WTC11 (cell line): ENCODE measurements around the gene CCR5. TPM values are rescaled to one million over a fixed set of nuclear protein-coding genes. Genes with fewer than 3 reads are reported as not detected.

Experiments used
- ATAC-seq: fragments of 200-7000 bp; cut with Tn5 transposase; 2 replicates; pipeline ENCODE4 v1.10.0; 2021; ENCODE audit warnings: mild to moderate bottlenecking, moderate library complexity
- CTCF ChIA-PET: fragments of 300-600 bp; sonication (Branson Sonifier 250); formaldehyde crosslinking; loops from one replicate; lab custom pipeline; 2021; ENCODE audit warnings: antibody characterized with exemption; lab: Charles Lee
- POLR2A ChIA-PET: fragments of 350-600 bp; sonication (Branson Sonifier 250); formaldehyde crosslinking; loops from one replicate; lab custom pipeline; 2021; ENCODE audit warnings: antibody characterized with exemption; lab: Charles Lee
- DNase-seq: peaks from one replicate; pipeline ENCODE4 v3.0.0; 2021; ENCODE audit warnings: low spot score
- H3K27ac Mint-ChIP-seq: 2 replicates; pipeline ENCODE4 v1.8.0; 2021; ENCODE audit warnings: mixed read lengths
- H3K27me3 Mint-ChIP-seq: 2 replicates; pipeline ENCODE4 v1.8.0; 2021; ENCODE audit warnings: low read depth, mild to moderate bottlenecking, moderate library complexity, mixed read lengths
- H3K36me3 Mint-ChIP-seq: 2 replicates; pipeline ENCODE4 v1.8.0; 2021; ENCODE audit warnings: mixed read lengths
- H3K4me1 Mint-ChIP-seq: 2 replicates; pipeline ENCODE4 v1.8.0; 2022; ENCODE audit warnings: mixed read lengths
- H3K4me3 Mint-ChIP-seq: 2 replicates; pipeline ENCODE4 v1.8.0; 2021; ENCODE audit warnings: mild to moderate bottlenecking, moderate library complexity, mixed read lengths
- H3K9me3 Mint-ChIP-seq: 2 replicates; pipeline ENCODE4 v1.8.0; 2021; ENCODE audit warnings: mixed read lengths
- ATF1 ChIP-seq: sonication (generic); formaldehyde crosslinking; IDR thresholded peaks from 2 replicates; pipeline ENCODE4 v1.8.1; 2023; ENCODE audit warnings: mild to moderate bottlenecking, moderate library complexity, missing genetic modification reagents
- CREB1 ChIP-seq: sonication (generic); formaldehyde crosslinking; IDR thresholded peaks from 2 replicates; pipeline ENCODE4 v1.8.0; 2023; ENCODE audit warnings: mild to moderate bottlenecking, missing genetic modification reagents
- CREM ChIP-seq: sonication (generic); formaldehyde crosslinking; IDR thresholded peaks from 2 replicates; pipeline ENCODE4 v1.8.1; 2022; ENCODE audit warnings: mild to moderate bottlenecking, missing genetic modification reagents, moderate library complexity
- ESRRA ChIP-seq: sonication (generic); formaldehyde crosslinking; IDR thresholded peaks from 2 replicates; pipeline ENCODE4 v1.8.1; 2022; ENCODE audit warnings: mild to moderate bottlenecking, missing genetic modification reagents, borderline replicate concordance
- ETV6 ChIP-seq: sonication (generic); formaldehyde crosslinking; IDR thresholded peaks from 2 replicates; pipeline ENCODE4 v1.8.1; 2022; ENCODE audit warnings: mild to moderate bottlenecking, missing genetic modification reagents
- FOXK1 ChIP-seq: sonication (generic); formaldehyde crosslinking; IDR thresholded peaks from 2 replicates; pipeline ENCODE4 v1.8.0; 2022; ENCODE audit warnings: mild to moderate bottlenecking, moderate library complexity, missing genetic modification reagents
- HMGA2 ChIP-seq: fragments of 250-450 bp; sonication (Bioruptor Pico); IDR thresholded peaks from 2 replicates; pipeline ENCODE4 v1.4.0; 2021; ENCODE audit warnings: mild to moderate bottlenecking, moderate library complexity
- JAZF1 ChIP-seq: fragments of 250-450 bp; sonication (Bioruptor Pico); IDR thresholded peaks from 2 replicates; pipeline ENCODE4 v1.9.0; 2021; ENCODE audit warnings: moderate library complexity, mild to moderate bottlenecking, inconsistent platforms
- NR1H2 ChIP-seq: sonication (generic); formaldehyde crosslinking; IDR thresholded peaks from 2 replicates; pipeline ENCODE4 v1.9.0; 2021; ENCODE audit warnings: mild to moderate bottlenecking, moderate library complexity, missing genetic modification reagents
- NR2C2 ChIP-seq: sonication (generic); formaldehyde crosslinking; IDR thresholded peaks from 2 replicates; pipeline ENCODE4 v1.8.0; 2022; ENCODE audit warnings: mild to moderate bottlenecking, missing genetic modification reagents
- OVOL2 ChIP-seq: fragments of 250-450 bp; sonication (Bioruptor Pico); IDR thresholded peaks from 2 replicates; pipeline ENCODE4 v1.9.0; 2021; ENCODE audit warnings: mild to moderate bottlenecking, borderline replicate concordance
- PRRX2 ChIP-seq: fragments of 250-450 bp; sonication (Bioruptor Pico); IDR thresholded peaks from 2 replicates; pipeline ENCODE4 v1.8.0; 2021; ENCODE audit warnings: mild to moderate bottlenecking
- RELA ChIP-seq: sonication (generic); formaldehyde crosslinking; IDR thresholded peaks from 2 replicates; pipeline ENCODE4 v1.8.1; 2022; ENCODE audit warnings: missing genetic modification reagents, mild to moderate bottlenecking, borderline replicate concordance
- SP1 ChIP-seq: sonication (generic); formaldehyde crosslinking; conservative IDR thresholded peaks from 2 replicates; pipeline ENCODE4 v1.8.1; 2022; ENCODE audit warnings: missing genetic modification reagents
- total RNA-seq: library from RNA; stranded (reverse); gene quantifications from 3 replicates; pipeline ENCODE4 v1.2.3, GENCODE V29; 2021
- TF ChIP-seq, protein P1 (sequence below): fragments of 200-600 bp; IDR thresholded peaks from 2 replicates; pipeline ENCODE4 v1.8.0; 2022; ENCODE audit warnings: antibody characterized with exemption
- TF ChIP-seq, protein P2 (sequence below): sonication (generic); formaldehyde crosslinking; IDR thresholded peaks from 2 replicates; pipeline ENCODE4 v1.8.0; 2022; ENCODE audit warnings: missing genetic modification reagents
- TF ChIP-seq, protein P3 (sequence below): fragments of 250-450 bp; sonication (Bioruptor Pico); IDR thresholded peaks from 2 replicates; pipeline ENCODE4 v1.8.0; 2021; ENCODE audit warnings: mild to moderate bottlenecking

The CCR5 gene
- total RNA-seq, 1 experiment from 2014 or later, result not detected

DNA sequence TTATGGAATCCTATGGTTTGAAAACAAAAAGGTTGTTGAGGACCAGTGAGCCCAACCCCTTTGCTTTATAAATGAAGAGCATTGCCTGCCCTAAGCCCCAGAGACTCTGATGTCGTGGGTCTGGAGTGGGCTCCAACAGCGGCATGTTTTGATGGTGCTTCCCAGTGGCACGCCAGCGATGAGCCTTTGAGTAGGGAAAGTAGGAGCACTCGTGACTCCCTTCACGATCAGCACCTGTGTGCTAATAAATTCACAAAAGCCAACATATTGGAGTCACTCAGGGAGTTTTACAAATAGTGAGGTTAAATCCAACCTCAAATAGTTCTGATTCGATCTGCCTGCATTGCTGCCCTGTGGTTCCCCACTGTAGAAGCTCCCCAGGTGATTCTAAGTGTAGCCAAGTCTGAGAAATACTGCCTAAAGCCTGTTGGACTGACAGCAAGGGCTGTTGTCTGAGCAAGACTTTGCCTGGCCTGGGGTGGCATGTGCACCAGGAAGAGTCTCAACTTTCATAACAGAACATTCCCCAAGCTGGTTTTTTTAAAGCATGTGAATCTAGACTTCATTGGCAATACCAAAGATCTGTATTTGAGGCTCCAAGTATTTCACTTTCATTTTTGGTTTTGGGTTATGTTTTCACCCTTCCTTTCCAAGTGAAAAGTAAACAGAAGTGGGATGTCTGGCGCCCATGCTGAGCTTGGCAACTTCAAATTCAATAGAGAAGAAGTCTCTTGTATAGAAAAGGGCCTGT lies 9.9 kb downstream of the CCR5 start:
- DNase-seq (no peak), ATAC-seq (no peak; the same call in 1 of the 2 replicates)
- H3K36me3 Mint-ChIP-seq, result no peaks in the 10 kb centered on the region
- no peaks in the 10 kb centered on the region for H3K27me3 Mint-ChIP-seq
- POLR2A ChIA-PET, result no interaction called here
- H3K9me3 Mint-ChIP-seq, result no peaks in the 10 kb centered on the region
- H3K4me1 Mint-ChIP-seq, result peaks cover 39% of the 10 kb centered on the region
- CTCF ChIA-PET, result interaction anchor here (1.0 to 1.7 kb wide), 3 partner anchors 31 to 442 kb away, joined by 3 to 4 read pairs (median 4); no protein-coding TSS in a partner anchor
- TF ChIP-seq CREB1 (CRISPR knock-in tag) (no peak), FOXK1 (CRISPR knock-in tag) (no peak), RELA (CRISPR knock-in tag) (no peak)
- TF ChIP-seq, protein P1, sequence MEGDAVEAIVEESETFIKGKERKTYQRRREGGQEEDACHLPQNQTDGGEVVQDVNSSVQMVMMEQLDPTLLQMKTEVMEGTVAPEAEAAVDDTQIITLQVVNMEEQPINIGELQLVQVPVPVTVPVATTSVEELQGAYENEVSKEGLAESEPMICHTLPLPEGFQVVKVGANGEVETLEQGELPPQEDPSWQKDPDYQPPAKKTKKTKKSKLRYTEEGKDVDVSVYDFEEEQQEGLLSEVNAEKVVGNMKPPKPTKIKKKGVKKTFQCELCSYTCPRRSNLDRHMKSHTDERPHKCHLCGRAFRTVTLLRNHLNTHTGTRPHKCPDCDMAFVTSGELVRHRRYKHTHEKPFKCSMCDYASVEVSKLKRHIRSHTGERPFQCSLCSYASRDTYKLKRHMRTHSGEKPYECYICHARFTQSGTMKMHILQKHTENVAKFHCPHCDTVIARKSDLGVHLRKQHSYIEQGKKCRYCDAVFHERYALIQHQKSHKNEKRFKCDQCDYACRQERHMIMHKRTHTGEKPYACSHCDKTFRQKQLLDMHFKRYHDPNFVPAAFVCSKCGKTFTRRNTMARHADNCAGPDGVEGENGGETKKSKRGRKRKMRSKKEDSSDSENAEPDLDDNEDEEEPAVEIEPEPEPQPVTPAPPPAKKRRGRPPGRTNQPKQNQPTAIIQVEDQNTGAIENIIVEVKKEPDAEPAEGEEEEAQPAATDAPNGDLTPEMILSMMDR, result no peak
- H3K27ac Mint-ChIP-seq, result no peak overlapping the region
- no peak overlapping the region for H3K4me3 Mint-ChIP-seq

DNA sequence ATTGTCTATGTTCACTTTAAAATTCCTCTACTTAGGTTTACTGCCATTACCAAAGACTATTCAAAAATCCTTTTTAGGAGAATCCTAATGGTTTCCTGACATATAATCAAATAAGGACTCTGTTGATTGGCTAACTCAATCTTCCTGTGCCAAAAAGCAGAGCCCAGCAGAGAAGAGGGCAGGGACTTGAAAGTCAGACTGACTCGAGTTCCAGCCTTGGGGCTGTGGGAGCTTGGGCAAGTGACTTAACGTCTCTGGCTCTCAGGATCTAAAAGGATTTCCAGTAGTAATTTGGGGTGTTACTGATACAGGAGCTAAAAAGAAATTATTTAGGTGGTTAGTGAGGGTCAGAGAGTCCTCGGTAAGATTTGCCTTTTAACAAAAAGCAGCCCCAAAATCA lies 10.9 kb downstream of the CCR5 start:
- H3K9me3 Mint-ChIP-seq, result peaks cover 4% of the 10 kb centered on the region; the same call in 1 of the 2 replicates
- H3K27ac Mint-ChIP-seq, result no peak overlapping the region
- DNase-seq (no peak), ATAC-seq (no peak)
- no peaks in the 10 kb centered on the region for H3K36me3 Mint-ChIP-seq
- POLR2A ChIA-PET, result no interaction called here
- no peaks in the 10 kb centered on the region for H3K27me3 Mint-ChIP-seq
- no peak overlapping the region for H3K4me3 Mint-ChIP-seq
- H3K4me1 Mint-ChIP-seq, result peaks cover 35% of the 10 kb centered on the region
- CTCF ChIA-PET, result interaction anchor here (0.8 to 2.2 kb wide), 4 partner anchors 9 to 443 kb away, joined by 3 to 6 read pairs (median 4); no protein-coding TSS in a partner anchor
- TF ChIP-seq, protein P2, sequence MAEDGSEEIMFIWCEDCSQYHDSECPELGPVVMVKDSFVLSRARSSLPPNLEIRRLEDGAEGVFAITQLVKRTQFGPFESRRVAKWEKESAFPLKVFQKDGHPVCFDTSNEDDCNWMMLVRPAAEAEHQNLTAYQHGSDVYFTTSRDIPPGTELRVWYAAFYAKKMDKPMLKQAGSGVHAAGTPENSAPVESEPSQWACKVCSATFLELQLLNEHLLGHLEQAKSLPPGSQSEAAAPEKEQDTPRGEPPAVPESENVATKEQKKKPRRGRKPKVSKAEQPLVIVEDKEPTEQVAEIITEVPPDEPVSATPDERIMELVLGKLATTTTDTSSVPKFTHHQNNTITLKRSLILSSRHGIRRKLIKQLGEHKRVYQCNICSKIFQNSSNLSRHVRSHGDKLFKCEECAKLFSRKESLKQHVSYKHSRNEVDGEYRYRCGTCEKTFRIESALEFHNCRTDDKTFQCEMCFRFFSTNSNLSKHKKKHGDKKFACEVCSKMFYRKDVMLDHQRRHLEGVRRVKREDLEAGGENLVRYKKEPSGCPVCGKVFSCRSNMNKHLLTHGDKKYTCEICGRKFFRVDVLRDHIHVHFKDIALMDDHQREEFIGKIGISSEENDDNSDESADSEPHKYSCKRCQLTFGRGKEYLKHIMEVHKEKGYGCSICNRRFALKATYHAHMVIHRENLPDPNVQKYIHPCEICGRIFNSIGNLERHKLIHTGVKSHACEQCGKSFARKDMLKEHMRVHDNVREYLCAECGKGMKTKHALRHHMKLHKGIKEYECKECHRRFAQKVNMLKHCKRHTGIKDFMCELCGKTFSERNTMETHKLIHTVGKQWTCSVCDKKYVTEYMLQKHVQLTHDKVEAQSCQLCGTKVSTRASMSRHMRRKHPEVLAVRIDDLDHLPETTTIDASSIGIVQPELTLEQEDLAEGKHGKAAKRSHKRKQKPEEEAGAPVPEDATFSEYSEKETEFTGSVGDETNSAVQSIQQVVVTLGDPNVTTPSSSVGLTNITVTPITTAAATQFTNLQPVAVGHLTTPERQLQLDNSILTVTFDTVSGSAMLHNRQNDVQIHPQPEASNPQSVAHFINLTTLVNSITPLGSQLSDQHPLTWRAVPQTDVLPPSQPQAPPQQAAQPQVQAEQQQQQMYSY, result no peak
- TF ChIP-seq NR1H2 (no peak), HMGA2 (CRISPR knock-in tag) (no peak), SP1 (no peak), JAZF1 (CRISPR knock-in tag) (no peak), ETV6 (CRISPR knock-in tag) (no peak), NR2C2 (CRISPR knock-in tag) (no peak), PRRX2 (CRISPR knock-in tag) (no peak), ESRRA (no peak), CREM (CRISPR knock-in tag) (no peak), ATF1 (CRISPR knock-in tag) (no peak), OVOL2 (CRISPR knock-in tag) (no peak)
- TF ChIP-seq, protein P3, sequence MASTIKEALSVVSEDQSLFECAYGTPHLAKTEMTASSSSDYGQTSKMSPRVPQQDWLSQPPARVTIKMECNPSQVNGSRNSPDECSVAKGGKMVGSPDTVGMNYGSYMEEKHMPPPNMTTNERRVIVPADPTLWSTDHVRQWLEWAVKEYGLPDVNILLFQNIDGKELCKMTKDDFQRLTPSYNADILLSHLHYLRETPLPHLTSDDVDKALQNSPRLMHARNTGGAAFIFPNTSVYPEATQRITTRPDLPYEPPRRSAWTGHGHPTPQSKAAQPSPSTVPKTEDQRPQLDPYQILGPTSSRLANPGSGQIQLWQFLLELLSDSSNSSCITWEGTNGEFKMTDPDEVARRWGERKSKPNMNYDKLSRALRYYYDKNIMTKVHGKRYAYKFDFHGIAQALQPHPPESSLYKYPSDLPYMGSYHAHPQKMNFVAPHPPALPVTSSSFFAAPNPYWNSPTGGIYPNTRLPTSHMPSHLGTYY, result no peak
